ACHN (cell line): ENCODE results near the gene DGKI.

Experiments
- DNase-seq: peaks from one replicate; pipeline ENCODE4 v3.0.0-alpha.2; 2015
- in situ Hi-C: cut with HindIII; loops from 2 replicates; pipeline ENCODE4 v1.10.0; 2017; ENCODE audit warnings: low sequenced_read_pairs, low pct_ligation_motif_present, low pct_unique_long_range_greater_than_20kb

The DGKI gene

GRCh38 chr7:137396051-137396450 is 450.7 kb downstream of the DGKI start:
- DNase-seq: no peak
- in situ Hi-C loops: no loop called here

DNA sequence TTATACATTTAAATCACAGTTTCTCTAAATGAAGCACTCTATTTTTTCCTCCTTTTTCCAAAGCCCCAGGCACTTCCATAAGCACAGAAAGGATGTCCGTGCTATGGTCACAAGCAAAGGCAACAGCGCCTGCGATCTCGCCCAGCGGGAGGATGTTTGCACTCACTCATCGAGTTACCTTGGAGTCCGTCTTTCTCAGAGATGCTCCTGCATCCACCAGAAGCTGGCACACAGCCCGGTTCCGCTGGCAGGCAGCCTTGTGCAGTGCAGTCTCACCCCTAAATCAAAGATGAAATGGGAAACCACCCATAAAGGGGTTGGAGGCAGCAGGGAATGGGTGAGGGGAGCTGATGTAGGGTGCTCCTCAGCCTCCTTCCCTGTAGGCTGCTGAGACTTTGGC is 451.4 kb downstream of the DGKI start:
- DNase-seq: no peak
- in situ Hi-C loops: no loop called here

- DNase-seq: no peak
- in situ Hi-C loops: no loop called here
These were observed 453.2 kb downstream of the DGKI start for GRCh38 chr7:137393570-137393969.

- in situ Hi-C loops: no loop called here
- no peak for DNase-seq
These were observed 456.7 kb downstream of the DGKI start for GRCh38 chr7:137390076-137390475.

- no peak for DNase-seq
These were observed 457.9 kb downstream of the DGKI start for GRCh38 chr7:137388916-137389315.

DNA sequence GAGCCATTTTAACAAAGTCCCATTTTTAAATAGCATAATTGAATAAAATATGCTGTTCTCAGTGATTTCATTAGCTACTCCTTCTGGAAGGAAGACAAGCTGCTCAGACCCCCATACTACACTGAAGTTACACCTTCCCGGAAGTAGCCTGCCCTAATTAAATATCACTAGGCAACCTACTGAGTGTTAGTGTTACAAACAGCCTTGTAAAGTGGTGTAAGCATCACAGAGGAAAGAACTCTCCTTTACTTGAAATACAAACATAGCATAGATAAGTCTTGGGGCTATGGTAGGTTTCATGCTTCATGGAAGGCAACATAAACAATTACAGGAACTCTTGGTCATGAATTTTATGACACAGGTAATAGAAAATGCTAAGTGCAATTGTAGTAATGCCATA is 459.8 kb downstream of the DGKI start:
- DNase-seq: no peak
- in situ Hi-C loops: no loop called here

More at GRCh38 chr7:137388916-137389315, 457.9 kb downstream of the DGKI start:
- in situ Hi-C loops: no loop called here

DNA sequence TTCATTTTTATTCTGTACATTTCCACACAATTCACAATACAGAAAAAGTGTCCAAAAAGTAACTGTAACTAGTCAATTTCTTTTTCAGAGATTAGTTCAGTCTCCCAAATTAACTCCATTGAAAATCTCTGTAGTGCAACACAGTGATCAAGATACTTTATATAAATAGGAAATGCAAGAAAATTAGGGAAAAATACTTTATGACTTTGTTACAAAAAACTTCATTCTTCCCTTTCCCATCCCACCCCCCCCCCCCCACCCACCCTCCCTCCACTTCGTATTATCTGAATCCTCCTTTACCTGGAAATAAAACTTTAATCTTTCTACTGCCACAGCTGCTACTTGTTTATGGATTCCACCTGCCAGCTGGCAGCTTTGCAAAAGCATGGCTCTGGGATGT is 465.7 kb downstream of the DGKI start:
- DNase-seq: no peak
- in situ Hi-C loops: no loop called here

GRCh38 chr7:137373507-137373906 is 473.3 kb downstream of the DGKI start:
- DNase-seq: no peak
- in situ Hi-C loops: no loop called here

DNA sequence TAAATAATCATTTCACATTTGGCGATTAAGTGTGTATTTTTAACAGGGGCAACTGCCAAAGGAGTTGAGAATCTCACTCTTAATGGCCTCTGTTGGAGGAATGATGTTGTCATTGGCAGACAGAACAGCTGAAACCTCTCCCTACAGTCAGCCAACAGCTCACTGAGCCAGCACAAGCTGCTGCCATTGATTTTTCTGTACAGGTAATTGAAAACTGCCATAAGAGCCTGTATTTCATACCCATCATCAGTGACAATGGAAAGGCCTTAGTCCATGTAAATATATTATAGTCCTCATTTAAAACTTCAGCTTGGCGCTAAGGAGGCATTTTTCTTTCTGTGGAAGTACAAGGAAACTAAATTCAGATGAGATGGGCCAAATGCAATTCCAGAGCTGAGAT is 475.2 kb downstream of the DGKI start:
- DNase-seq: no peak
- in situ Hi-C loops: no loop called here

GRCh38 chr7:137366995-137367394 is 479.8 kb downstream of the DGKI start:
- in situ Hi-C loops: no loop called here
- DNase-seq: no peak

GRCh38 chr7:137363683-137364082 is 483.1 kb downstream of the DGKI start:
- DNase-seq: no peak
- in situ Hi-C loops: no loop called here

DNA sequence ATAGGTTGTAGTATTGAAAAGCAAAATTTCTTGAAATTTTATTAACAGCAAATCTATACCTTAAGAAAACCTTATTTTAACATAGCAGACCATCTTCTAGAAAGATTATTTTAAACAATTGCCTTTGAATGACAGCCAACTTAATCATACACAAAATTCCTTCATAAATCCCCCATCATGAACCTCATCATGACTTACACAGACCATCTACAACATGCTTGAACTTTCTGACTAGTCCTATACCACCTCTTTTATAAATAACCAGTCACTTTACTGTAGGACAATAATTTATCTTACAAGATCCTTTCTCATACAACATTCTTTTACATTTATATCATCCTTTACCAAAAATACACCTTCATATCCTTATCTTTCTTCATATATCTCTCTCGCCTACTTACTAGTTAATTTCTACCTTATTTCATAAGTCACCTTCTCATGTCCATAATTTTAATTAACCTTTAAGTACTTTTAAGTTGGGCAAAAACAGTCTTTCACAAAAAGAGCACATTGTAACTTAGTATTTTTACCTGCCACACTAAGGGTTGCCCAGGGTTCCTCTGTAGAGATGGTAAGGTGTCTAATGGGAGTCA is 486.6 kb downstream of the DGKI start:
- DNase-seq: no peak
- in situ Hi-C loops: no loop called here

DNA sequence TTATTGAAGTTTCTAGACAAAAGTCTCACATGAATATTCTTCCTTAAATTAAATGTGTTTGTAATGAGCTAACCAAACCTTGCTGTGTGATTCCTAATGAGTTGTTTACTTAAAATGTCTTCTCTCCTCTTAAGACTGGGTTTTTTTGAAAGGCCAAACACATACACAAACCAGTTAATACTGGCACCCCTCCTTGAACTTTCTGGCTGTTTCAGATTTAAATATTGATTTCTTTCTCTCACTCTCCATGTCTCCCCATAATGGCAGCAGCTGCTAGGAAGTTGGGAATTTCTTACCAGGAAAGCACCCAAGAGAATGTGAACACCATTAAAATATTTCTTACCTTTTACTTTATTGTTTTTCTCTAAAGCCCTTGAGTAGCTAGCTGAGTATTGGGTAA is 491.8 kb downstream of the DGKI start:
- no peak for DNase-seq
- in situ Hi-C loops: no loop called here

GRCh38 chr7:137354396-137354795 is 492.4 kb downstream of the DGKI start:
- DNase-seq: no peak
- in situ Hi-C loops: no loop called here

- in situ Hi-C loops: no loop called here
- no peak for DNase-seq
These were observed 494.8 kb downstream of the DGKI start for GRCh38 chr7:137351941-137352340.

DNA sequence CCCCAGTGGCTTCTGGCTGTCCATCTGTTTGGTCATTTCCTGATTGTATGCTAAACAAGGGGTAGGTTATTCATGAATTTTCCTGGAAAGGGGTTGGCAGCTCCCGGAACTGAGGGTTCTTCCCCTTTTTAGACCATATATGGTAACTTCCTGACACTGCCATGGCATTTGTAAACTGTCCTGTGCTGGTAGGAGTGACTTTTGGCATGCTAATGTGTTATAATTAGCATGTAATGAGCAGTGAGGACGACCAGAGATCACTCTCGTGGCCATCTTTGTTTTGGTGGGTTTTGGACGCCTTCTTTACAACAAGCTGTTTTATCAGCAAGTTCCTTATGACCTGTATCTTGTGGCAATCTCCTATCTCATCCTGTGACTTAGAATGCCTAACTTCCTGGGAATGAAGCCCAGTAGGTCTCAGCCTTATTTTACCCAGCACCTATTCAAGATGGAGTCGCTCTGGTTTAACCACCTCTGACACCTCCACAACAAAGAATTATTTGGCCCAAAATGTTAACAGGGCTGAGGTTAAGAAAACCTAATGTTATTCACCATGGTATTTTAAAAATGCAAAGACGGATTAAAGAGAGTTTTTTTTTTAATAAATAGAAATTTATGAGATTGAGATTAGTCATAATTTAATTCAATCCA is 500.9 kb downstream of the DGKI start:
- DNase-seq: no peak
- in situ Hi-C loops: no loop called here

GRCh38 chr7:137343281-137343841 is 503.4 kb downstream of the DGKI start, which contains the start of gene PTN:
Gene PTN (minus strand): TSS chr7:137343733. CDS start chr7:137254973, 88,760 bp downstream.
- in situ Hi-C loops: no loop called here

DNA sequence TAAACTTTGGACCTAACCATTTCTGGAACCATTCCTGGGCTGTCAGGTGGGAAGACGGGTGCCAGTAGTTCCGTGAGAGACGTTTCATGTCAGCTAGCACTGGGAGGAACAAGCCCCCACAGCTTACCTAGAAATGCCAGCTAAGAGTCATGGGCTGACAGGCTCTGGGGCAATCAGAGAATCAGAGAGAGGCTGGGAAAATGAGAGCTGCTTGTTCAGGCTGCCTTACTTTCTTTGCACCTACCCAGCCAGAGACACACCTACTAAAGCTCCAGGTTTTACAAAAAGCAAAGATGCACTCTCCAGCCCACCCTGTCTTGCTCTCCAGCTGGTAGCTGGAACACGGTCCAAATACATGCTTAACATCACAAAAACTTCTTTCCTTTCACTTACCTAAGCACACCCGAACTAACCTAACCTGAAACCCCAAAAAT is 503.9 kb downstream of the DGKI start:
- in situ Hi-C loops: no loop called here
- DNase-seq: no peak

More at GRCh38 chr7:137343281-137343841, 503.4 kb downstream of the DGKI start, which contains the start of gene PTN:
- no peak for DNase-seq

- DNase-seq: no peak
- in situ Hi-C loops: no loop called here
These were observed 504.5 kb downstream of the DGKI start for GRCh38 chr7:137342265-137342664.

- in situ Hi-C loops: no loop called here
These were observed 508.9 kb downstream of the DGKI start for GRCh38 chr7:137337902-137338301.

More at GRCh38 chr7:137337902-137338301, 508.9 kb downstream of the DGKI start:
- DNase-seq: no peak
